Astrocyte of the cerebellum (primary cell): ENCODE results near the gene COCH.

ENCODE experiments used
- DNase-seq: peaks from one replicate; pipeline ENCODE4 v3.0.0-alpha.2; 2011; ENCODE audit warnings: low read depth
- H3K4me3 ChIP-seq: 2 replicates; pipeline ENCODE4 v1.5.1; 2011; ENCODE audit warnings: mild to moderate bottlenecking, low read depth, low read length, moderate library complexity
- in situ Hi-C: cut with HindIII; loops from 2 replicates; pipeline ENCODE4 v1.10.0; 2017; ENCODE audit warnings: low sequenced_read_pairs
- TF ChIP-seq, protein P1 (sequence below): IDR thresholded peaks from 2 replicates; pipeline ENCODE4 v1.5.1; 2012; ENCODE audit warnings: low read length, low read depth, moderate library complexity, mild to moderate bottlenecking; ENCODE audit errors: missing control alignments

The COCH gene

DNA sequence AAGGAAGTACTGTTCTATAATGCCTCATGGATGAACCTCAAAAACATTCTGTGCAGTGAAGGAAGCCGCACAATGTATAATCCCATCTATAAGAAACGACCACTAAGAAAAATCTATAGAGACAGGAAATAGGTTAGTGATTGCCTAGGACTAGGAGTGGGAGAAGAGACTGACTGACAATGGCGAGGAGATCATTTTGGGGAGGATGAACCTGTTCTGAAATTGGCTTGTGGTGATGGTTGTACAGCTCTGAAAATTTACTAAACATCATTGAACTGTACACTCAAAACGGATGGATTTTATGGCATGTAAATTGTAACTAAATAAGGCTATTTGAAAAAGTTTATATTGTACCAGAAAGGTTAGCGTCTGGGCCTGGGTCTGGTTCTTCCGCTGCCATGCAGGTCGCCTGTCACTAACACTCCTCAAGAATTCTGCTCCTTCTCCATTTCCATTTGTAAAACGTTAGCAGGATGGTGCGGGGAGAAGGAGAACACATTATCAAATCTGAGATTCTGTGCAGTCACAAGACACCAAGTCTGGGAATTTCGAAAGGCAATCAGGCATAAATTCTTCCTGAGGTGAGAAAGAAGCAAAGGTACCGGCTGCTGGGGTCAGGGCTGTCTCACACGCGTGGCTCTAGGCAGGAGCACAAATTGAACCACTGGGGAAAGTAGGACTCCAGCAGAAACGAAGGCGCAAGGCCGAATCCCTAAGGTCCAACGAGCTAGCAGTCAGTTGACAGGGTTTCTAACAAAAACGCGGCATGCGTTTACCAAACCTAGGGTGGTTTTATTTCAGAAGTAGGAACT, 845 bp upstream of the COCH start:
- TF ChIP-seq, protein P1, sequence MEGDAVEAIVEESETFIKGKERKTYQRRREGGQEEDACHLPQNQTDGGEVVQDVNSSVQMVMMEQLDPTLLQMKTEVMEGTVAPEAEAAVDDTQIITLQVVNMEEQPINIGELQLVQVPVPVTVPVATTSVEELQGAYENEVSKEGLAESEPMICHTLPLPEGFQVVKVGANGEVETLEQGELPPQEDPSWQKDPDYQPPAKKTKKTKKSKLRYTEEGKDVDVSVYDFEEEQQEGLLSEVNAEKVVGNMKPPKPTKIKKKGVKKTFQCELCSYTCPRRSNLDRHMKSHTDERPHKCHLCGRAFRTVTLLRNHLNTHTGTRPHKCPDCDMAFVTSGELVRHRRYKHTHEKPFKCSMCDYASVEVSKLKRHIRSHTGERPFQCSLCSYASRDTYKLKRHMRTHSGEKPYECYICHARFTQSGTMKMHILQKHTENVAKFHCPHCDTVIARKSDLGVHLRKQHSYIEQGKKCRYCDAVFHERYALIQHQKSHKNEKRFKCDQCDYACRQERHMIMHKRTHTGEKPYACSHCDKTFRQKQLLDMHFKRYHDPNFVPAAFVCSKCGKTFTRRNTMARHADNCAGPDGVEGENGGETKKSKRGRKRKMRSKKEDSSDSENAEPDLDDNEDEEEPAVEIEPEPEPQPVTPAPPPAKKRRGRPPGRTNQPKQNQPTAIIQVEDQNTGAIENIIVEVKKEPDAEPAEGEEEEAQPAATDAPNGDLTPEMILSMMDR, result no peak
- DNase-seq, result no peak
- H3K4me3 ChIP-seq, result peak overlapping the region; percentile 52
- in situ Hi-C loops, result no loop called here

DNA sequence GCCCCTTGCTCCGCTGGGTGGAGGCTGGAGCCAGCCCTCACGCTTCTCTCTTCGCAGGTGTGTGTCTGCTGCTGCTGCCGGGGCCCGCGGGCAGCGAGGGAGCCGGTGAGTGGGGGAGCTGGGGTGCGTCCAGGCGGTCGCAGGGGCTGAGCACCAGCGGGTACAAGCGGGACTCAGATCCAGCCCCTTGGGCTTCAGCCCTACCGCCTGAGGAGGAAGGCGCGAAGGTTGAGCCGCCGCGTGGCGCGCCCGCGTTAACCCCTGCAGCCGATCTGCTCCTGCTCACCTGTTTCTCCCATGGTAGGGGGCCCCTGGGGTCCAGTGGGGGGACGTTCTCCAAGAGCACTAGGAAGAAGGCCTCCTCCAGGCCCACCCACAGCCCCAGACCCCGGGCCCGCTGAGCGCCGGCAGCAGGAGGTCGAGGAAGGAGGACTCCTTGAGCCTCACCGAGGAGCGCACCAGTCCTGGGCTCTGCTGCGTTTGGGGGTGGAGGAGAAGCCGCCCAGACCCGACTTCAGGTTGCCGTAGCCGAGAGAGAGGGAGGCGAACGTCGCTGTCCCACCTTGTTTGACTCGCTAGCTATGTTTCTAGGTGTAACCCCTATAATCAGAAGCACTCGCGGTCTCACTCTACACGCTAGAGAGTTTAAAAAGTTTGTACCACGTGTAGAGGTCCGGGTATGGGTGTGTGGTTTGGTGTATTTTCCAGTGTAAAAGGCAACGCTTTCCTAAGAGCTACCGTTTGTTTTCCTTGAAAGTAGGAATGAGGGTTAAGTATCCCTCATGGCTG, 834 bp downstream of the COCH start:
- TF ChIP-seq, protein P1, result no peak
- DNase-seq, result no peak
- peak overlapping the region; percentile 52 for H3K4me3 ChIP-seq
- in situ Hi-C loops, result no loop called here

DNA sequence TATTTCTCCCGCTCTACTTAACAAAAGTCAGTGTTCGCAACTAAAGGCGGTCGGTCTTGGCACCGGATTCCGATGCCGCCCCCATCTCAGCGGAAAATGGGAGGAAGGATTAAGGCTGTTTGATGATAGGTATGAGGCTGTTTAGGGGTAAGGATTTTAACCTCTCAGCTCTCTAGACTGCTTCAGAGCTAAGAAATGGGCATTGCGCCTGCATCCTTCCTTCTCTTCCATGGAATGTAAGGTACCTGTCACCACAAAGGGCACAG, 1.4 kb downstream of the COCH start:
- TF ChIP-seq, protein P1, result no peak
- in situ Hi-C loops, result no loop called here
- no peak overlapping the region for H3K4me3 ChIP-seq
- no peak for DNase-seq

DNA sequence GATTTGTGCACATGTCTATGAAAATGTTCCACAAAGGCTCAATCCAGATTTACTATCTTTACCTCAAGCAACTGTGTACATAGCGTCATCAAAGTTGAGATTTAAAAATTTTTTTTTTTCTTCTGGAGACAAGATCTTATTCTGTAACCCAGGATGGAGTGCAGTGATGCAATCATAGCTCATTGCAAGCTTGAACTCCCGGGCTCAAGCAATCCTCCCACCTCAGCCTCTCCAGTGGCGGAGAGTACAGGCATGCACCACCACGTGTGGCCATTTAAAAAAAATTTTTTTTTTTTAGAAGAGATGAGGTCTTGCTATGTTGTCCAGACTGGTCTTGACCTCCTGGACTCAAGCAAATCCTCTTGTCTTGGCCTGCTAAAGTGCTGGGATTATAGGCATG, 2.3 kb downstream of the COCH start:
- H3K4me3 ChIP-seq, result no peak overlapping the region
- no peak for DNase-seq
- TF ChIP-seq, protein P1, result no peak
- in situ Hi-C loops, result no loop called here

DNA sequence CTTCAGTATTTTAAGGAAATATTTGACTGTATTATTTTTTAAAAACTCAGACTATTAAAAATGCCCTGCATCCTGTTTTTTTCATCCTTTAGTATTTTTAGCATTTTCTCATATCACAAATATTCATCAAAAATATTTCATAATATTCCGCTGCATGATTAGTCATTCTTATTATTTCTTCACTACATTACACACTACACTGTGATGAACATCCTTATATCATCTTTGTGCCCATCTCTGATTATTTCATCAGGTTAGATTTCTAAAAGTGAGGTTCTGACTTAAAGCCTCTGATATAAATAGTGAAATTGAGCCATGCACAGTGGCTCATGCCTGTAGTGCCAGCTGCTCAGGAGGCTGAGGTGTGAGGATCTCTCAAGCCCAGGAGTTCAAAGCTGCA, 8.1 kb downstream of the COCH start:
- H3K4me3 ChIP-seq, result no peak overlapping the region
- TF ChIP-seq, protein P1, result no peak
- DNase-seq, result no peak
- in situ Hi-C loops, result no loop called here

DNA sequence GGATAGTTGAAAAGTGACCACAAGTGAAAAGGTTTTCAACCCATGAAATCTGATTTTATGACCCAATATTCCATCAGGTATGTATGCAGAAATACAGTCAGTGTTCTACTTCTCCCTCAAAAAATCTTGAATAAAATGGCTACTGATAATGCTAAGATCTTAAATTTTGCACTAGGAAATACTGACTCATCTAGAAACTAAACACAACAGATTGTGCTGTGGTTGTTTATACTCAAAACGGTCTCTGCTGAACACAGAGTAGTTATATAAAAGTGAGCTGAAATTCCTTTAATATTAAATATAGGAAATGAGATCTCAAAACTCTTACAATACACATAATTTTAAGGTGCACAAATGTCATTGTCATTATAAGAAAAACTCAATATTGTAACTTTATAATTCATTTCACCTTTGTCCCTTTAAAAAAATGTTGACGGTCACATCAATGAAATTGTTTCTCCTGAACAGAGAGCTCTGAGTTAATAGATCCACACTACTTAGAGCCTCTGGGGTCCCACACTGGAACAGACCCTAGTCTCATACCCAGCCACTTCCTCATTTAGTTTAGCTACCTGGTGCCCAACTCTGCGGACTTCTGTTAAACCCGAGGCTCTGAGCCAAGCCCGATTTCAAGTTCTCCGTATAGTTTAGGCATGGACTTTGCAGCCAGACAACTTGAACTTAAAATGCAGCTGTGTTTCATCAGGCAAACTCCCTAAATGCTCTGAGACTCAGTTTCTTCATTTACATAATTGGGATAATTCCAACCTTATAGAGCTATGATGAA, 9.3 kb downstream of the COCH start:
- TF ChIP-seq, protein P1, result no peak
- DNase-seq, result no peak
- H3K4me3 ChIP-seq, result no peak overlapping the region
- in situ Hi-C loops, result no loop called here
